HCEC 1CT (cell line): ENCODE data around the gene EIF2B2.
"Not testable (repeated sequence)": the region's sequence is repeated elsewhere in the genome, so short reads cannot be mapped to it uniquely, and the experiment has no call there.

ENCODE experiments used
- DNase-seq: peaks from one replicate; pipeline ENCODE4 v3.0.0-alpha.2; 2017

The EIF2B2 gene

DNA sequence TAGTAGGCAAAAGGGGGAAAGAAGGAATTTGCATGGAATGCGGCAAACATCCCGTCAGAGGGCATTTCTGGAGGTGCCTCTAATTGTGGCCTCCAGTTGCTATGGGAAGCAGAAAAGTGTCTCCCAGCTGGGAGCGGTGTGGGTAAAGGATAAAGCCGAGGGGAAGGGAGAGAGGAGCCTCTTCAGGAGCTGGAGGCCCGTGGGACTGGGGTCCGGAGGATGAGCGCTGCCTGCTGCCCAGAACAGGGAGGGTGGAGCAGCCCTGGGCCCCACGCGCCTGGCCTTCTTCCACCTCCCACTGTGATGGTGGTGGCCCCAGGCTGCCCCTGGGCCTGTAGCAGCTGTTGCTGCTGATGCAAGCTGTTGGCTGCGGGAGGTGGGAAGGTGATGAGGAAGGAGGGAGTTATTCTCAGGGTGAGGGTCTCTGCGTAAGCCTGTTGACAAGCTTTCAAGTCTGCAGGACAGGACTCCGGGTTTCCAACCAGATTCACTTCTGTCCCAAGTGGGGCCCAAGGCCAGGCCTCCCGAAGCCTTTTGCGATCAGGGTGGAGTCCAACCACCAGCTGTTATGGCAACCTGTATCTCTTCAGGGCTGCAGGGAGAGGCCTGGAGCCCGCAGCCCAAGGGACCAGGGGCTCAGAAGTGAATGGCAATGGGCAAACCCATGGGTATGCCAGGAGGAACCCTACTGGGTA lies 28.2 kb upstream of the EIF2B2 start:
- no peak for DNase-seq

DNA sequence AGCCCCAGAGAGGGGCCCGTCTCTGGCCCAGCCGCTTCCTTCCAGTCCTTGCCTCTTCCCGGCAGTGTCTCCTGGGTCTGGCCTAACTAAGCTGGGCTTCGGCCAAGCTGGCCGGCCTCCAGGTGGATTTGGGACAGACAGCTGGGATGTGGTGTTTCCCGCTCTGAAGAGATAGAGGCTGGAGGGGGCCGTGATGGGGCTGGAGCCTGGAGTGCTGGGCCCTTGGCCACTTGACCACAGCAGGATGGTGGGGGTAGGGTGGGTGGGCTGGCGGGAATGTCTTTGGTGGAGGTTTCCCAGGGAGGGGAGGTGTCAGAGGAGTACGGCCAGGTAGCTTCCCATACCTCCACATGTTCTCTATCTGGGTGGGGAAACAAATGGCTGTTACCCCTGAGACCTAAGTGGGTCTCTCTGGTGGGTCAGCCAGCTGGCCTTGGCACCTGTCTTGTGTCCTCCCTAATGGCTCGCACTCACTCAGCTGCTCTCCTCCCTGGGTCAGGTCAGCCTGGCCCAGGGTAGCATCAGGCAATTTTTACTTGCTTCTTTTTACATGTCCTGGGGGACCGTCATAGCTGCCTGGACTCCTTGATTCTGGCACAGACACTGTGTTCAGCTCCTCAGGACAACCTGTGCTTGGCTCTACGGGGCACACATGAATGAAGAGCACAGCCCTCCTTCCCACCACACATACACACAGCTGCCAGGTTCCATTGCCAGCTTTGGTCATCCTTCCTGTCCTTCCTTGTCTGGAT lies 27.5 kb upstream of the EIF2B2 start:
- no peak for DNase-seq

DNA sequence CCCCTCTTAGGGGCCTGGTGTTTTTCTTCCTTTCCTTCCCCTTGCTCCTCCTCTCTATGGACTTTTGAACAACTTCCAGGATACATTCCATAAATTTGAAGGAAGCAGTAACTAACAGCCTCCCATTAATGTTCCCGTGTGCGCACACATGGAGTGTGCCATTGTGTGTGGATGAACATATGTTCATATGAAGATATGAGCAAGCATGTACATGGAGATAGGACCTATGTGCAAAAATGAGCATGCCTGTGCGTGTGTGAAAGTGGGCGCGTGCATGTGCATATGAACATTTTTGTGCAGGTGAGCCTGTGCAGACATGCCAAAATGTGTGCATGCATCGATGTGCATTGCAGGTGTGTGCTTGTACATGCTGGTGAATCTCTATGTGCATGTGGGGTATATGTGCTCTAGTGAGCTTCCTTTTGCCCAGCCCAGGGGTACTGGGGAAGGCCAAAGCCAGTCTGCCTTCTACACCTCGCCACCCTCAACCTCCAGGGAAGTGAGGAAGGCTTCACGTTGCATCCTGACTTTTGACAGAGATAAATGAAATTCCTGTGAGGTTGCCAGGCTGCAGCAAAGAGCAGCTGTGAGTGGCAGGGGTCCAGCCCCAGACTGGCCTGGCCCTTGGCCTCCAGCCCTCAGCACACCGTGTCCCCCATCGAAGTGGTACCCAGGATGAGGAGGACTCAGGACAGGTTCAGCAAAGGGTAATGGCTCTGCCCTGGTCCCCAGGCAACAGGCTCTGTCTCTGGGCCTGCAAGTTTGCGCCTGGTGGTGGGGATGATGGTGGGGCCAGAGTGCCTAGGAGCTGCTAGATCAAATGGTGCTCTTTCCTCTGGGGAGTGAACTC lies 26.2 kb upstream of the EIF2B2 start:
- no peak for DNase-seq

DNA sequence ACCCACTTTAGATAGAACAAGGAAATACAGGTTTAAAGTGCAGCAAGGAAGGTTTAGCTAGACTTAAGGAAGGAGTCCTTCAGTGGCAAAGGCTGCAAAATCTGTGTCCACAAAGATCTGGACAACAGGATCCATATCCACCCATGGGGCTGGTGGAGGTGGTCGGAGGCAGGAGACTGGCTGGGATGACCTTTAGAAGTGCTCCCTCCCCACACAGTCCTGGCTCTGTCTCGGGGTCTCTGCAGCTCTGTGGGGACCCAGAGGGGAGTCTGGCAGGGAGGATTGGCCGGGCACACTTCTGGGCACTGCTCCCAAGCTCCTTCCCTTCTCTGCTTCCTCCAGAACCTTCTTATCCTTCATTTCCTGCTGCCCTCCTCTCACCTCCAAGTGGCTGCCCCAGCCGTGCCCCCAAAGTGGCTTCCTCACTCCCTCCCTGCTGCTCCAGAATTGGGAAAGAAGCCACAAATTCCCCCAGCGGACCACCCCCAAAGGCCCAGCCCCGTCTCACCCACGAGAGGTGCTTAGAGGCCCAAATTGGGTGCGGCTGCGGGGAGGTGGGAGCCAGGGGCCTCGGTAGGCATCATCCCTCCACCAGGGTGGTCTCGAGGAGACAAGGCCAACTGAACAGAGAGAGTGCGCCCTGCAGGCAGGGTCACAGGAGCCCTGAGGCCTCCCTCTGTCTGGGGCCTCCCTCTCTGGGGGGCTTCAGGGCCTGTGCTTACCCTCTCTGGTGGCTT lies 25.4 kb upstream of the EIF2B2 start:
- DNase-seq = no peak

DNA sequence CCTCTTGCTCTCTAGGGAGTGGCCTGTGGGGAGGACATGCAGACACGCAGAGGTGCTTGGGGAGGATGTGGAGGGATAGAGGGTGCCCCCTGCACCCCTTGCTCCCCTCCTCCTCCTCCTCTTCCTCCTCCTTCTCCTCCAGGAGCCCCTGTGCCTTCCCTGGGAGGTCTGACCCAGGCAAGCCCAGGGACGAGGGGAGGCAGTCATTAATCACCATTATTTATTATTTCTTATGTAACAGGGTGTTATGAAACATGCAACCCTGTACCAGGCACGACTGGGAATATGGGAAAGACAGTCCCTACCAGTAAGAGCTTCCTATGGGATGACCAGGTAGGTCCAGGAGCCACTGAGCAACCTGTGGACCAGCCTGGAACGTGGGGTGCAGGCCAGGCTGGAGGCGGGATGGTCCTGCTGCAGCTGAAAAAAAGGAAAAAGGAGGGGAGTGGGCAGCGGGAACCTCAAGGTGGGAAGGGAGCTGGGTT lies 24.8 kb upstream of the EIF2B2 start:
- no peak for DNase-seq

DNA sequence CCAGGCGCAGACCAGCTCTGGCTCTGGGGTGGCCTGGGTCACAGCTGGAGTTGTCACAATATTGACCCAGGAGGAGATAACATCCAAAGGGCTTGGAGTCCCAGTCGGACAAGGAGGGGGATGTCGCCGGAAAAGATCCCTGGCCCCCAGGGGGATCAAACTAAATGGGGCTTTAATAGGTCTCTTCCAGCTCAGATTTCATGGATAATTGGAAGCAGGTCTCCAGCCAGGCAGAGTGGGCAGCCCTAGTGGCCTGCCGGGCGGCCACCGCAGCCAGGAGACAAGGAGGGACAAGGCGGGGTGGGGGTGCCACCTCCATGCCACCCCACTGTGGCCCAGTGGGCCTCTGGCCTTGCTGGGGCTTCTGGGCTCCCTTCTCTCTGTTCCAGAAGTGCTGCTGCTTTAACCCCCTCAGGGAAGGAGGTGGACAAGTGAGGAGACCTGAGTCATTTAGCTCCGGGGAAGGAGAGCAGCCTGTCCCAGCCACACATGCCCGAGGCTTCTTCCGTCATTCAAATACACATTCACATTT lies 24.2 kb upstream of the EIF2B2 start:
- DNase-seq = no peak

DNA sequence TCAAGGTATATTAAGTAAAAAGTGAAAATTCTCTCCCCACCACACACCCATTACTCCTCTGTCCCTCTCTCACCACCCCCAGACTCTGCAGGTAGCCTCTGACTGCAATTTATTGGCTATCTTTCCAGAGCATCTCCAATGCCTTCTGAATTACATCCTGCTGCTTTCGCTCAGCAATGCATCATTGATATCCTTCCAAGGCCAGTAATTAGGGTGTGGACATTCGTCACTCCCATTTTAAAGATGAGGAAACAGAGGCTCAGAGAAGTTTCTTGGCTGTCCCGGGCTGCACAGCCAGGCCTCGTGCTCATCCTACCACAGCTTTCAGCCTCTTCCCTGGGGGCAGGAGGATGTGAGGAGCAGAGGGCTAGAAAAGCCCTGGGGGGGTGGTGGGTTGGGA lies 23.7 kb upstream of the EIF2B2 start:
- DNase-seq = no peak

DNA sequence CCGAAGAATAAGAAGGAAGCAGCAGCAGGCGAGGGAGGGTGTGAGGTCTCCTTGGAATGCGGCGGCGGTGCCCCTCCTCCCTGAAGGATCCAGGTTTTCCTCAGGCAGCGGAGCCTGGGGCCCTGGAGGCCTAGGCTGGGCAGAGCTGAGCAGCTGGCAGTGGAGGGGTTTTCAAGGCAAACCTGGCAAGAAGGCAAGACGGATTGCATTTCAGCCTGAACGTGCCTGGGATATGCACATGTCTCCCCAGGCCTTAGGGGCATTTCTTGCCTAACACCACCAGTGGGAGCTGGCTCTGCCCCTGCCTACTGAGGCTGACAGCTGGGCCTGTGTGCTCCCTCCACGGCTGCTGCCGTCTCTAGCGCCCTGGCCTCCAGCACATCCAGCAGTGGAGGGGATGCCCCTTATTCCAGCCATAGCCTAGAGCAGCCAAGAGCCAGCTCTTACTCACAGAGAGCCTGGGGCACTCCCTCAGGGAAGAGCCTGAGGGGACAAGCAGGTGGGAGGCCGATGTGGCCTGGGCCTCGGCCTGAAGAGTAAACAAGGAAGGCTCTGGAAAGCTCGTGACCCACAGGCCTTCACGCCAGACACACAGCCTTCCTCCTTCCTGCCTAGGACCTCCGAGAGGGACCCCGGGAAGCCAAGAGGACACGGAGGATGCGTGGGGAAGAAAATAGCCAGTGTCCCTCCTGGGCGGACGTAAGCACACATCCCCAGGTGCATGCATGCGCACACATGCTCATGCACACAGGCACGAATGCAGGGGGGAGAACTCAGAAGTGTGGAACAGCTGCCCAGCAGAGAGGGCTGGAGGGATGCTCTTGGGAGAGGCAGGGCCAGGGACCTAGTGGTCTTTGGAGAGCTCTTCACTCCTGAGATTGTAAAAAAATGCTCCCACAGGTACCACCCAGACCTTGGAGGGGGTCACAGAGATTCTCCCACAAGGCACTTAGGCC lies 23.0 kb upstream of the EIF2B2 start:
- DNase-seq = no peak

DNA sequence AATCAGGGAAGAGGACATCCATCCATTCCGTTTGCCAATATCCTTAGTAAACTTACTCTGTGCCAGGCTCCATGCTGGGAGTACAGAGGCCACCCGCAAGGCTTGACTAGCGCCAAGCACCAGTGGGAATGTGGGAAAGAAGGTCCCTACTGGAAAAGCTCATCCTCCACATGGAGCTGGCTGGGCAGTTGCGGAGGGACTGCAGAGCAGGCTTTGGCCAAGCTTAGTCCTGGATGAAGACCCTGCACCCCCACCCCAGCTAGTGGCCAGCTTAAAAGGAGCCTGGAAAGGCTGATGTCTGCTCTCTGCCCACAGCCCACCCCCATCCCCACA lies 22.4 kb upstream of the EIF2B2 start:
- no peak for DNase-seq

DNA sequence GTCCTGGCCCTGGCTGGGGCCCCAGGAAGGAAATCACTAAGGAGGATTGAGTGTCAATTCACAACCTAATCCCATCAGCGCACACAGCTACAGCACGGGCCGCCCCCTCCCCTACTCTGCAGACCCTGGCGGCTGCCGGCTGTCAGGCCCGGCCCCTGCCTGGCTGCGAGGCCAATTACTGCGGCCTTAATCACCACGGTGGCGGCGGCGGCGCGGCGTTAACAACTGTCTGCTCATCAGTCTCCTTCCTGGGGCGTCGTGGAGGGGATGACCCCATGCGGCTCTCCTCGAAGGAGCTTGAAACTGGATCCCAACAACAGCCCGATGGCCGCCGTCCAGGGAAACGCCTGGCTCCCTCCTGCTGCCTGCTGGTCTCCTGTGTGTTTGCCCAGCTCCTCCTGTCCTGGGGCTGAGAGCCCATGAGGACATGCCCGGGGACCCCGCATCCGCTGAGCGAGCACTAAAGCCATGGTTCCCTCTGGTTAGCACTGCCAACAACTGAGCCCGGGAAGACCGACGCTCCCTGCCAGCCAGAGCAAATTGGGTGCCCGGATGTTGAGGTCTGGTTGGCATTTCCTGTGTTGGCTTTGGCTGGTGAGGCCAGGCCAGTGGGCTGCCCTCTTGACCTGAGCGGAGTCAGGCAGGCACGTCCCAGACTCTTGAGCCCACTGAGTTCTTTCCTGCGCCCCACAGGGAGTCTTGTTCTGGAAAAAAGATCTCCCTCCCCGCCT lies 21.8 kb upstream of the EIF2B2 start:
- DNase-seq = peak; percentile 34

DNA sequence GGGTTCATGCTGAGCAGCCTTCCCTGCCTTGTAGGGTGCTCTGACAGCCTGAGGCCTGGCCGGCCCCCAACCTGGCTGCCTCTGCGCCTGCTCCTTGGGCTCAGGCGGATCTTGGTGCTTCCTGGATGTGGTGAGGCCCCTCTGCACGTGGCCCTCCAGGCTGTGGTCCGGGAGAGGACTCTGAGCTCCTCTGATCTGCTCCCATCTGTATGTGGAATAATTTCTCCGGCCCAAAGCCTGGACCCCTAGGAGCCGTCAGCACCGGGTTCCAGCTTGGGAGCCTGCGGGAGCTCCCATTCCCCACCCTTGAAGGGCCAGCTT lies 21.3 kb upstream of the EIF2B2 start:
- no peak for DNase-seq

DNA sequence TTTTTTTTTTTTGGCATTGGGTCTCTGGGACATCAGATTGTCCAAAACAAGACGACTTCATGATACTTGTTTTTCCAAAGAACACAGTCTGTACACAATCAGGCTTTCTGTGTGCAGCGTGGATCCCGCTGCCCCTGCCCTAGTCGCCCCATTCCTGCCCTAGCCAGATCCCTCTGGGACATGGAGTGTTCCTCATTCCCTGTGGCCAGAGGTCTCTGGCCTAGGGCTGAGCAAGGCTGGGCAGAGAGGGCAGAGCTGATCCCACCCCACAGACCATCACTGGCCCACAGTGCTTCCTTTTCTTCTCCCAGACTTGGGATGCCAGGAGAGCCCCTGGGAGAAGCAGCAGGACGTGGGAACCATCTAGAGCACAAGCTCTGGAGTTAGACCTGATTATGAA lies 20.9 kb upstream of the EIF2B2 start:
- DNase-seq = no peak

DNA sequence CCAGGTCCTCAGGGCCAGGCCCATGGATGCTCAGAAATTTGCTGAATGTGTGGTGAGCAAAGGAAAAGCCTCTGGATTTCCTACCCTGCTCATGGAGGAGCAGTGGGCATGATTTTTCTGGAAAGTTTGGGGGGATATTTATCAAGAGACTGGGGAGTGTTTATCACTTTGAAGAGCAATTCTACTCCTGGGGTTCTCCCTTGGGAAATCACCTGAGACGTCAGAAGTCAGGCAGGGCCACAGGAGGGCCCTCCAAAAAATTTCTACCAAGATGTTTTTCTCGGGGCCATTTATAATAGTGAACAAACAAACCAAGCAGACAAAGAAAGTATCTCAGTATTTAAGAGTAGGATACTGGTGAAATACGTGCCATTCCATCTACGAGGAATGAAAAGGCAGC lies 20.1 kb upstream of the EIF2B2 start:
- DNase-seq = no peak

DNA sequence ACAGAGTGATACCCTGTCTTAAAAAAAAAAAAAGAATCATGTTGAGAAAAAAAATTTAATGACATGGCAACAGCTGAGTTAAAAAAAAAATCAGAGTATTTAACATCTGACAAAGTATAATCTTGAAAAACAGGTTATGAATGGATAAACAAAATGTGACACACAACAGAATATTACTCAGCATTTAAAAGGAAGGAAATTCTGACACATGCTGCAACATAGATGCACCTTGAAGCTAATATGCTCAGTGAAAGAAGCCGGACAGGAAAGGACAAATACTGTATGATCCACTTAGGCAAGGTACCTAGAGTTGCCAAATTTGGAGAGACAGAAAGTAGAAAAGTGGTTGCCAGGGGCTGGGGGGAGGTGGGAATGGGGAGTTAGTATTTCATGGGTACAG lies 19.4 kb upstream of the EIF2B2 start:
- DNase-seq = no peak

DNA sequence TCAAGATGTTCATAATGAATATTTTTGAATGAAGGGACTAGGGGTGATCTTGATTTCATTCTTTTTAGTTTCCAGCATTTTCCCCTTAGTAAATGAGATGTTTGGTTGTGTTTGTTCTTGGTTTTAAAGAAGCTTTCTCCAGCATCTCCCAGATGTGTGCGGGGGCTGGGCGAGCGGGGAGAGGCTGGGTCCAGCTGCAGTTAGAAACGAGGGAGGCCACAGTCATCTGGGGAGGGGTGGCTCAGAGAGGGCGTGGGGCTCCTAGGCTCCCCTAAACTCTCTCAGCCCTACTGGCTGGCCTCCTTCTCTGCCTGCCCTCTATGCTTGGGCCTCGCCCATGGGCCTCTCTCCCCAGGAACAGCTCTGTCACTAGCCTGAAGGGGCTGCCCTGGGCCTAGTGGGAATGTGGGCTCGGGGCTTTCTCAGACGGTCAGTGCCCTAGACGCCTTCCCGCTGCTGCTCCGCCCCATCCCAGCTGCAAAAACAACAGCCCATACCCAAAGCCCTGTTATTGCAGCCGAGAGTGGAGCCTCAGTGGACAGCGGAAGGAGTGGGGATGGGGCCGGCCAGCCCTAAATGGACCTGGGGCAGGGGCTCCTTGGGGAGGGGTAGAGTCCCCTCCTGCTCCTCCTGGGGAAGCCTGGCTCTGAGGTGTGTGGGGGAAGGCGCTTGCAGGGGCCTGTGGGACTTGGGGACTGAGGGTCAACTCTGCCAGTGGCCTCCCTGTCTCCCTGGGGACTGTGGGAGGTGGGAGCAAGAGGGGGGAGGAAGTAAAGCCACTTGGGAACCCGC lies 18.3 kb upstream of the EIF2B2 start:
- DNase-seq = no peak

DNA sequence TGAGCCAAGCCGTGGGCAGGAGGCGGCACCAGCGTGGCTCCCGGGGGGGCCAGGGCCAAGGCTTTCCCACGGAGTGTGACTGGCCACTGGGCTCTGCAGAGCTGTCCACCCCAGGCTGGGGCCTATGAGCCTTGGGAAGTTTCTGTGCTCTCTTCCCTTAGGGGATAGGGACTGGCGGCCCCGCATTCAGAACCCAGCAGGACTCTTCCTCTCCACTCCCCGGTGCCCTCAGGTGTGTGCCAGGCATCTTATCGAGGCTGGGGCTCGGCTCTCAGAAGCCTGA lies 17.8 kb upstream of the EIF2B2 start:
- DNase-seq = no peak

DNA sequence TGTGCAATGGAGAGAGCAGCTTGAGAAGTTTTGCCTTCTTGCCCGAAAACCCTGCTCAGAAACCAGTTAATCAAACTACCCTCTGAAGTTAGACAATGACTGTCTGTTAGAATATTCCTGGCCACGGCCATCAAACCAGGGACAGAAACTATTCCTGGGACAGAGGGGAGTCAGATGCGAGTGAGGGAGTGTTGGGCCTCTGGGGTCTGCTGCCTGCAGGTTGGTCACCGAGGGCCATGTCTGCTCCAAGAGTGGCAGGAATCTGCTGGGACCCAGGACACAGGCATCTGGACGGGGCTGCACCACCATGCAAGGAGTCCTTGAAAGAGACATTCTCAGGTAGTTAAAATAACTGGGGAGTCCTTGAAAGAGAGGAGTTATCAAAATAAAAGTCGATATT lies 16.9 kb upstream of the EIF2B2 start:
- DNase-seq = no peak

DNA sequence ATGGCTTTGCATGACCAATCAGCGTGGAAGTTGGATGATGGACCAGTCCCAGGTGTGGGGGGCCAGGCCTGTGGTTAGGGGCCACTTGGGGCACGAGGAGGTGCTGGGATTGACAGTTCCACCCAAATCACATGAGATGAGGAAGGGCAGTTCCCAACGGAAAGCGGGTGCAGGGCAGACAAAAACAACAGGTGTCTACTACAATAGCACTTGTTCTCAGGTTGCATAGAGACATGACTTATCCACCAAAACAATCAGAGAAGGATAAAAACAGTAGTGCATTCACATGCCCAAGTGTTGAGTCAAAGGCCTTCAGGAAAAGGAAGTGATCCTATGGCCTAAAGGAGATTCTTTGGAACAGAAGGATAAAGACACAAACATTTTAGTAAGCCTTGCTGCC lies 14.6 kb upstream of the EIF2B2 start:
- DNase-seq = peak; percentile 52

DNA sequence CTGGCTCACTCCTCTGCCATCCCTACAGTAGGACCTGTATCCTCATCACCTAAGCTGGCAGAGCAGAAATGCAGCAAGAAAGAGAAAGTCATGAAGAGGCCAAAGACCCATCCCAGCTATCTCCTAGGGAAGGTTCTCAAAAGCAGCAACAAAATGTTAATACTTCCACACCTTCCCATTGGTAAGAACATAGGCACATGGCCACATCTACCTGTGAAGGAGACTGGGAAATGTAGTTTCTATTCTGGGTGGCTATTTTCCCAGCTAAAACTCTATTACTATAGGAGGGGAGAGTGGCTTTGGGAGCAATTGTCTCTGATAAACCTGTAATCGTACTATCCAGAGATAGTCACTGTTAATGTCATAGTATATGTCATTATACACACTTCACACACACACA lies 13.7 kb upstream of the EIF2B2 start:
- DNase-seq = no peak

DNA sequence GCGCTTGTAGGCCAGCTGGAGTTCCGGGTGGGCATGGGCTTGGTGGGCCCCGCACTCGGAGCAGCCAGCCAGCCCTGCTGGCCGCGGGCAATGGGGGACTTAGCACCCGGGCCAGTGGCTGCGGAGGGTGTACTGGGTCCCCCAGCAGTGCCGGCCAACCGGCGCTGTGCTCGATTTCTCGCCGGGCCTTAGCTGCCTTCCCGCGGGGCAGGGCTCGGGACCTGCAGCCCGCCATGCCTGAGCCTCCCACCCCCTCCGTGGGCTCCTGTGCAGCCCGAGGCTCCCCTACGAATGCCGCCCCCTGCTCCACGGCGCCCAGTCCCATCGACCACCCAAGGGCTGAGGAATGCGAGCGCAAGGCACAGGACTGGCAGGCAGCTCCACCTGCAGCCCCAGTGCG lies 8.5 kb upstream of the EIF2B2 start:
- DNase-seq = not testable (repeated sequence)
